Vagina (tissue), 2 donors: ENCODE measurements around the gene CYP2F1.

Experiments used
- POLR2A ChIP-seq, 2 donors: fragments of 450-650 bp; IDR thresholded peaks; one replicate each; pipeline ENCODE4 v1.6.1; 2017; ENCODE audit warnings: antibody characterized with exemption in 2 of 2, mild to moderate bottlenecking in 2 of 2, moderate library complexity in 2 of 2
- POLR2AphosphoS5 ChIP-seq, 2 donors: sonication (generic); formaldehyde crosslinking; IDR thresholded peaks; one replicate each; pipeline ENCODE4 v1.9.0; 2017; ENCODE audit warnings: antibody characterized with exemption in 2 of 2, mild to moderate bottlenecking in 2 of 2, low read depth in 1 of 2; ENCODE audit not compliant: insufficient read depth in 1 of 2
- TF ChIP-seq, protein P1 (sequence below), 3 experiments: fragments of 450-650 bp in 2 of 3; fragments of 200-600 bp in 1 of 3; sonication (generic) in 1 of 3; IDR thresholded peaks; one replicate each; pipeline ENCODE4 v1.5.1; 2017 to 2019; ENCODE audit warnings: antibody characterized with exemption in 3 of 3, mild to moderate bottlenecking in 2 of 3, moderate library complexity in 2 of 3

DNA sequence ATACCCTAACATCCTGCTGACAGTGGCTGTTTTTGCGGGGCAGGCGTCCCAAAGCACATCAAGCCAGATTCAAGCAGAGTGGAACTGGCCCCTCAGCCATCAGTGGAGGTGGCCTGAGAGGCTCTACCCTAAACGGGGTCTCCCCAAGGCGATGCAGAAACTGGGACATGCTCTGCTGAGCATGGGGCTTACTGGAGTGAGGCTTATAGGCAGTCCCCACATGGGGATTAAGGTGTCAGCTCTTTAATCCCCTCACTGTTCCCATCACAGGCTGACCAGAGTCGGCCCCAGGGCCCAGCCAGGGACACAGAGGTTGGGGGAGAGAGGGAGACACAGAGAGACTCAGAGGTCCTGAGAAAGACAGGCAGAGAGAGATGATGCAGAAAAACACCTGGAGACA is 17.0 kb downstream of the CYP2F1 start:
- TF ChIP-seq, protein P1, sequence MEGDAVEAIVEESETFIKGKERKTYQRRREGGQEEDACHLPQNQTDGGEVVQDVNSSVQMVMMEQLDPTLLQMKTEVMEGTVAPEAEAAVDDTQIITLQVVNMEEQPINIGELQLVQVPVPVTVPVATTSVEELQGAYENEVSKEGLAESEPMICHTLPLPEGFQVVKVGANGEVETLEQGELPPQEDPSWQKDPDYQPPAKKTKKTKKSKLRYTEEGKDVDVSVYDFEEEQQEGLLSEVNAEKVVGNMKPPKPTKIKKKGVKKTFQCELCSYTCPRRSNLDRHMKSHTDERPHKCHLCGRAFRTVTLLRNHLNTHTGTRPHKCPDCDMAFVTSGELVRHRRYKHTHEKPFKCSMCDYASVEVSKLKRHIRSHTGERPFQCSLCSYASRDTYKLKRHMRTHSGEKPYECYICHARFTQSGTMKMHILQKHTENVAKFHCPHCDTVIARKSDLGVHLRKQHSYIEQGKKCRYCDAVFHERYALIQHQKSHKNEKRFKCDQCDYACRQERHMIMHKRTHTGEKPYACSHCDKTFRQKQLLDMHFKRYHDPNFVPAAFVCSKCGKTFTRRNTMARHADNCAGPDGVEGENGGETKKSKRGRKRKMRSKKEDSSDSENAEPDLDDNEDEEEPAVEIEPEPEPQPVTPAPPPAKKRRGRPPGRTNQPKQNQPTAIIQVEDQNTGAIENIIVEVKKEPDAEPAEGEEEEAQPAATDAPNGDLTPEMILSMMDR (IDR thresholded peaks at IDR 0.05): no peak
- TF ChIP-seq POLR2AphosphoS5 (IDR thresholded peaks at IDR 0.05; ENCODE audit: insufficient read depth in 1 of 2, low read depth in 1 of 2) (no peak), POLR2A (IDR thresholded peaks at IDR 0.05) (no peak)
